Endothelial cell of umbilical vein (primary cell): ENCODE results near the gene PANK2. TPM values are rescaled to one million over a fixed set of nuclear protein-coding genes. Genes with fewer than 3 reads are reported as not detected.

ENCODE experiments used
- BruUV-seq: library from RNA; stranded (reverse); fragments of 400-500 nt; replicated peaks from 2 replicates; lab custom pipeline; 2021; lab: Mats Ljungman, UMichigan
- CTCF ChIA-PET: fragments of 300-600, 350-600 bp; sonication (Branson Sonifier 250); formaldehyde crosslinking; loops from one replicate; lab custom pipeline; 2021; ENCODE audit warnings: antibody characterized with exemption, inconsistent platforms; lab: Charles Lee
- POLR2A ChIA-PET: fragments of 300-600, 350-600 bp; sonication (Branson Sonifier 250); formaldehyde crosslinking; loops from one replicate; lab custom pipeline; 2021; ENCODE audit warnings: antibody characterized with exemption, inconsistent platforms; lab: Charles Lee
- DNase-seq: peaks from one replicate; pipeline ENCODE4 v3.0.0-alpha.2; 2011; ENCODE audit warnings: low read depth, low spot score
- FAIRE-seq: peaks from 2 replicates; lab custom pipeline; 2011; peaks lifted over from hg19 to GRCh38; lab: Jason Lieb, UNC
- H2AFZ ChIP-seq: 2 replicates; pipeline ENCODE4 v1.6.0; 2012; ENCODE audit warnings: low read depth, low read length, control low read depth, inconsistent platforms
- H3K27ac ChIP-seq: 2 replicates; pipeline ENCODE4 v1.5.1; 2011; ENCODE audit warnings: low read depth, mild to moderate bottlenecking, control low read depth, low read length, moderate library complexity; ENCODE audit not compliant: insufficient read depth
- H3K27me3 ChIP-seq, 2 experiments: 2 replicates each; pipeline versions ENCODE4 v1.6.0 to v1.6.1; 2011; ENCODE audit warnings: low read length in 2 of 2, mixed read lengths in 1 of 2; ENCODE audit not compliant: control insufficient read depth in 2 of 2, insufficient read depth in 2 of 2
- H3K36me3 ChIP-seq, 2 experiments: 2 replicates in 1 of 2; 3 replicates in 1 of 2; pipeline ENCODE4 v1.5.1; 2011; ENCODE audit warnings: low read length in 2 of 2, mild to moderate bottlenecking in 1 of 2, moderate library complexity in 1 of 2; ENCODE audit not compliant: control insufficient read depth in 2 of 2, insufficient read depth in 2 of 2; ENCODE audit errors: extremely low read depth in 1 of 2
- H3K4me1 ChIP-seq: 3 replicates; pipeline ENCODE4 v1.5.1; 2011; ENCODE audit warnings: mild to moderate bottlenecking, low read length; ENCODE audit not compliant: control insufficient read depth, insufficient read depth; ENCODE audit errors: extremely low read depth
- H3K4me2 ChIP-seq: 2 replicates; pipeline ENCODE4 v1.6.1; 2011; ENCODE audit warnings: low read length, control low read depth, mixed read lengths; ENCODE audit not compliant: insufficient read depth
- H3K4me3 ChIP-seq, 3 experiments: fragments of 200-600 bp in 1 of 3; sonication (generic), shearing (Covaris generic) in 1 of 3; replicated peaks in 1 of 3; 2 replicates each; pipeline ENCODE4 v1.5.1; 2011 to 2016; ENCODE audit warnings: control low read depth in 3 of 3, low read length in 3 of 3, mild to moderate bottlenecking in 2 of 3, inconsistent platforms in 1 of 3, low read depth in 1 of 3, moderate library complexity in 1 of 3; ENCODE audit not compliant: insufficient read depth in 1 of 3
- H3K79me2 ChIP-seq: 2 replicates; pipeline ENCODE4 v1.6.0; 2012; ENCODE audit warnings: low read length, inconsistent platforms; ENCODE audit not compliant: control insufficient read depth, insufficient read depth
- H3K9ac ChIP-seq: replicated peaks from 2 replicates; pipeline ENCODE3; 2011; ENCODE audit warnings: low read length, control low read depth; ENCODE audit not compliant: insufficient read depth; ENCODE audit errors: extremely low read depth
- H3K9me1 ChIP-seq: replicated peaks from 3 replicates; pipeline ENCODE4 v1.6.0; 2011; ENCODE audit warnings: mild to moderate bottlenecking, low read length; ENCODE audit not compliant: control insufficient read depth, insufficient read depth; ENCODE audit errors: extremely low read depth
- H3K9me3 ChIP-seq: replicated peaks from 2 replicates; pipeline ENCODE4 v1.5.1; 2012; ENCODE audit warnings: low read length, inconsistent platforms; ENCODE audit not compliant: control insufficient read depth, insufficient read depth
- H4K20me1 ChIP-seq: replicated peaks from 2 replicates; pipeline ENCODE3; 2011; ENCODE audit warnings: mild to moderate bottlenecking, low read length; ENCODE audit not compliant: control insufficient read depth, insufficient read depth; ENCODE audit errors: extremely low read depth
- EZH2 ChIP-seq: IDR thresholded peaks from 2 replicates; pipeline ENCODE4 v1.6.1; 2012; ENCODE audit warnings: borderline replicate concordance, low read depth, mild to moderate bottlenecking, moderate library complexity, low read length, inconsistent platforms; ENCODE audit not compliant: severe bottlenecking
- FOS ChIP-seq: IDR thresholded peaks from 2 replicates; pipeline ENCODE4 v1.6.1; 2011; ENCODE audit warnings: mild to moderate bottlenecking, low read length, moderate library complexity, borderline replicate concordance; ENCODE audit not compliant: insufficient read depth
- GATA2 ChIP-seq: IDR thresholded peaks from 2 replicates; pipeline ENCODE4 v1.7.0; 2011; ENCODE audit warnings: low read depth, mild to moderate bottlenecking, moderate library complexity, mixed read lengths, low read length; ENCODE audit not compliant: insufficient read length, insufficient read depth
- JUN ChIP-seq: IDR thresholded peaks from 2 replicates; pipeline ENCODE4 v1.6.1; 2011; ENCODE audit warnings: borderline replicate concordance, low read depth; ENCODE audit not compliant: insufficient read length, insufficient read depth
- MYC ChIP-seq: IDR thresholded peaks from one replicate; pipeline ENCODE4 v1.6.1; 2011; ENCODE audit warnings: mild to moderate bottlenecking, low read depth, low read length
- POLR2A ChIP-seq: IDR thresholded peaks from 2 replicates; pipeline ENCODE4 v1.6.1; 2012; ENCODE audit warnings: low read depth, mild to moderate bottlenecking, control low read depth, low read length
- POLR2AphosphoS5 ChIP-seq: IDR thresholded peaks from 2 replicates; pipeline ENCODE4 v1.6.1; 2012; ENCODE audit warnings: low read depth, mild to moderate bottlenecking, control low read depth, low read length, moderate library complexity; ENCODE audit not compliant: insufficient read depth
- dilution Hi-C: fragments of 300-500 bp; cut with MboI; formaldehyde crosslinking; loops from one replicate; pipeline ENCODE4 v1.15.0; 2019; ENCODE audit warnings: low sequenced_read_pairs; ENCODE audit not compliant: extremely low pct_ligation_motif_present
- intact Hi-C: fragments of 100-400 bp; cut with micrococcal nuclease; formaldehyde crosslinking; loops from one replicate; pipeline ENCODE4 v1.10.0; 2022
- polyA plus RNA-seq, 4 experiments: library from polyadenylated mRNA; depleted of rRNA in 3 of 4; stranded (reverse) in 3 of 4; unstranded in 1 of 4; fragments of >200 nt; gene quantifications; 2 replicates each; pipeline versions ENCODE4 v1.2.1 to v1.2.3, GENCODE V29; 2011 to 2012; ENCODE audit warnings: missing spikeins in 1 of 4
- total RNA-seq: library from RNA; stranded (reverse); gene quantifications from 2 replicates; pipeline ENCODE4 v1.2.3, GENCODE V29; 2021
- TF ChIP-seq, protein P1 (sequence below): IDR thresholded peaks from 2 replicates; pipeline ENCODE4 v1.6.1; 2011; ENCODE audit not compliant: insufficient read depth, insufficient read length
- TF ChIP-seq, protein P2 (sequence below), 2 donors: IDR thresholded peaks; 1 replicate in 1 of 2; 2 replicates in 1 of 2; pipeline ENCODE4 v1.5.1; 2011; ENCODE audit warnings: low read length in 2 of 2, mild to moderate bottlenecking in 2 of 2, moderate library complexity in 2 of 2, control low read depth in 1 of 2, inconsistent platforms in 1 of 2, low read depth in 1 of 2; ENCODE audit not compliant: insufficient read depth in 1 of 2; ENCODE audit errors: extremely low read depth in 1 of 2

Gene PANK2
- total and polyA plus RNA-seq, 2 donors (not counting 3 experiments of a cell fraction or from before 2014, with no cell fraction given) = 18.9 to 54.3 TPM

DNA sequence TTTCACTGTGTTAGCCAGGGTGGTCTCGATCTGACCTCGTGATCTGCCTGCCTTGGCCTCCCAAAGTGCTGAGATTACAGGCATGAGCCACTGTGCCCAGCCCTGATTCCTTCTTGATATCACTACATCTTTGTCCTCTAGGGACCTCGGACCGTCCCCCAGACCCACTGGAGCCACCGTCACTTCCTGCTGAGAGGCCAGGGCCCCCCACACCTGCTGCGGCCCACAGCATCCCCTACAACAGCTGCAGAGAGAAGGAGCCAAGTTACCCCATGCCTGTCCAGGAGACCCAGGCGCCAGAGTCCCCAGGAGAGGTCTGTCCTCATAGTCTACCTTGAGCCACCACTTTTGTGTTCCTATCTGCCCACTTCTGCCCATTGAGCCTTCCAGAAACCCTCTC, 28.0 kb upstream of the PANK2 start:
- H3K9me1 ChIP-seq = no peaks in the 10 kb centered on the region
- H3K27me3 ChIP-seq = no peaks in the 10 kb centered on the region
- intact Hi-C loops = no loop called here
- dilution Hi-C loops = no loop called here
- no peak overlapping the region for H3K9ac ChIP-seq
- TF ChIP-seq JUN = no peak
- TF ChIP-seq POLR2A = no peak
- TF ChIP-seq, protein P1, sequence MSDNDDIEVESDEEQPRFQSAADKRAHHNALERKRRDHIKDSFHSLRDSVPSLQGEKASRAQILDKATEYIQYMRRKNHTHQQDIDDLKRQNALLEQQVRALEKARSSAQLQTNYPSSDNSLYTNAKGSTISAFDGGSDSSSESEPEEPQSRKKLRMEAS = no peak
- TF ChIP-seq GATA2 = no peak
- TF ChIP-seq, protein P2, sequence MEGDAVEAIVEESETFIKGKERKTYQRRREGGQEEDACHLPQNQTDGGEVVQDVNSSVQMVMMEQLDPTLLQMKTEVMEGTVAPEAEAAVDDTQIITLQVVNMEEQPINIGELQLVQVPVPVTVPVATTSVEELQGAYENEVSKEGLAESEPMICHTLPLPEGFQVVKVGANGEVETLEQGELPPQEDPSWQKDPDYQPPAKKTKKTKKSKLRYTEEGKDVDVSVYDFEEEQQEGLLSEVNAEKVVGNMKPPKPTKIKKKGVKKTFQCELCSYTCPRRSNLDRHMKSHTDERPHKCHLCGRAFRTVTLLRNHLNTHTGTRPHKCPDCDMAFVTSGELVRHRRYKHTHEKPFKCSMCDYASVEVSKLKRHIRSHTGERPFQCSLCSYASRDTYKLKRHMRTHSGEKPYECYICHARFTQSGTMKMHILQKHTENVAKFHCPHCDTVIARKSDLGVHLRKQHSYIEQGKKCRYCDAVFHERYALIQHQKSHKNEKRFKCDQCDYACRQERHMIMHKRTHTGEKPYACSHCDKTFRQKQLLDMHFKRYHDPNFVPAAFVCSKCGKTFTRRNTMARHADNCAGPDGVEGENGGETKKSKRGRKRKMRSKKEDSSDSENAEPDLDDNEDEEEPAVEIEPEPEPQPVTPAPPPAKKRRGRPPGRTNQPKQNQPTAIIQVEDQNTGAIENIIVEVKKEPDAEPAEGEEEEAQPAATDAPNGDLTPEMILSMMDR (IDR thresholded peaks at IDR 0.05; ENCODE audit: extremely low read depth in 1 of 2, insufficient read depth in 1 of 2, low read depth in 1 of 2, low read length in 2 of 2) = no peak
- no peak for TF ChIP-seq FOS
- TF ChIP-seq POLR2AphosphoS5 = no peak
- no peak for TF ChIP-seq EZH2
- TF ChIP-seq MYC = no peak
- no peak overlapping the region for H3K4me2 ChIP-seq
- H3K4me3 ChIP-seq = no peak overlapping the region
- DNase-seq (no peak), FAIRE-seq (no peak)
- no peaks in the 10 kb centered on the region for H4K20me1 ChIP-seq
- H3K36me3 ChIP-seq = peaks cover 23 to 69% of the 10 kb centered on the region in 2 experiments
- no peaks in the 10 kb centered on the region for H3K4me1 ChIP-seq
- H3K79me2 ChIP-seq = no peaks in the 10 kb centered on the region
- H3K9me3 ChIP-seq = no peaks in the 10 kb centered on the region
- POLR2A ChIA-PET = no interaction called here
- CTCF ChIA-PET = no interaction called here
- no peak overlapping the region for H3K27ac ChIP-seq
- BruUV-seq = no TSS peak
- H2AFZ ChIP-seq = no peak overlapping the region
